DND-41 (cell line): ENCODE measurements around the gene CPN2.
A peak's percentile ranks its signal among the peaks of the same experiment; 100 is the strongest.

ENCODE experiments used
- ATAC-seq: fragments of 200-7000 bp; cut with Tn5 transposase; 3 replicates; pipeline ENCODE4 v1.9.1; 2021; ENCODE audit warnings: low read depth; ENCODE audit not compliant: insufficient read depth
- DNase-seq: peaks from one replicate; pipeline ENCODE4 v3.0.0-alpha.2; 2020
- H2AFZ ChIP-seq: 2 replicates; pipeline ENCODE4 v1.6.0; 2012; ENCODE audit warnings: low read depth, low read length
- H3K27ac ChIP-seq: 2 replicates; pipeline ENCODE4 v1.5.1; 2012; ENCODE audit warnings: low read length, inconsistent platforms
- H3K27me3 ChIP-seq: fragments of 200-600 bp; sonication (generic); 2 replicates; pipeline ENCODE4 v1.6.0; 2012; ENCODE audit warnings: low read length, mild to moderate bottlenecking, inconsistent platforms; ENCODE audit not compliant: insufficient read depth, poor library complexity
- H3K36me3 ChIP-seq: 2 replicates; pipeline ENCODE4 v1.5.1; 2012; ENCODE audit warnings: low read length, inconsistent platforms; ENCODE audit not compliant: insufficient read depth
- H3K4me1 ChIP-seq: 2 replicates; pipeline ENCODE4 v1.5.1; 2012; ENCODE audit warnings: mild to moderate bottlenecking, low read length; ENCODE audit not compliant: insufficient read depth
- H3K4me2 ChIP-seq: 2 replicates; pipeline ENCODE4 v1.6.0; 2012; ENCODE audit warnings: mild to moderate bottlenecking, moderate library complexity, low read length, inconsistent platforms; ENCODE audit not compliant: insufficient read depth
- H3K4me3 ChIP-seq, 2 experiments: fragments of 200-600 bp in 1 of 2; shearing (Covaris generic) in 1 of 2; 2 replicates each; pipeline ENCODE4 v1.5.1; 2012 to 2016; ENCODE audit warnings: inconsistent platforms in 2 of 2, low read length in 2 of 2, mild to moderate bottlenecking in 2 of 2, low read depth in 1 of 2, moderate library complexity in 1 of 2
- H3K79me2 ChIP-seq: 2 replicates; pipeline ENCODE4 v1.6.0; 2012; ENCODE audit warnings: low read length, inconsistent platforms; ENCODE audit not compliant: insufficient read depth
- H3K9ac ChIP-seq: 2 replicates; pipeline ENCODE4 v1.6.0; 2012; ENCODE audit warnings: low read depth, mild to moderate bottlenecking, inconsistent platforms, low read length, moderate library complexity
- H3K9me3 ChIP-seq: 2 replicates; pipeline ENCODE4 v1.5.1; 2012; ENCODE audit warnings: low read length, moderate library complexity, mild to moderate bottlenecking, inconsistent platforms; ENCODE audit not compliant: insufficient read depth, severe bottlenecking
- H4K20me1 ChIP-seq: 2 replicates; pipeline ENCODE4 v1.6.0; 2012; ENCODE audit warnings: low read length; ENCODE audit not compliant: insufficient read depth
- EZH2 ChIP-seq: IDR thresholded peaks from 3 replicates; pipeline ENCODE4 v1.6.1; 2012; ENCODE audit warnings: borderline replicate concordance, low read depth, mild to moderate bottlenecking, moderate library complexity, low read length, inconsistent platforms; ENCODE audit not compliant: severe bottlenecking
- TF ChIP-seq, protein P1 (sequence below): IDR thresholded peaks from 2 replicates; pipeline ENCODE4 v1.5.1; 2012; ENCODE audit warnings: borderline replicate concordance, low read length, moderate library complexity, mild to moderate bottlenecking; ENCODE audit not compliant: poor library complexity, severe bottlenecking; ENCODE audit errors: extremely low read depth

CPN2 gene

DNA sequence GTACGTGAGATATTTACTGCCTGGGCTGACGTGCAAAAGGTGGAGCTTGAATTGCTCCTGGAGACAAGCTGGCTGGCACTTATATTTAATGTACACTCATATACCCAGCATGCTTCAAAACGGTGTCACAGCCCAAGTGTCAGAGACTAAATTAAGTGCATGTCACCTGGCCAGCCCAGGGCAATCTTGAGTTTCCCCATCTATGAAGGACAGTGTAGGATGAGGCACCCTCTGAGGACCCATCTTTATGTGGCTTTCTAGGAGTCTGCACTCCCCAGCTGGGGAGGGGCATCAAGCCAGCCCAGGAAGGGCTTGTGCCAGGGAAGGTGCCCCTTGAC is 13.2 kb upstream of the CPN2 start:
- Histone ChIP-seq H3K9ac (no peak overlapping the region), H3K27ac (no peak overlapping the region), H3K9me3 (no peaks in the 10 kb centered on the region), H3K4me3 (no peak overlapping the region), H3K79me2 (no peaks in the 10 kb centered on the region), H3K36me3 (no peaks in the 10 kb centered on the region), H4K20me1 (no peaks in the 10 kb centered on the region), H2AFZ (no peak overlapping the region), H3K27me3 (peaks cover 5% of the 10 kb centered on the region), H3K4me2 (no peak overlapping the region), H3K4me1 (no peaks in the 10 kb centered on the region)
- ATAC-seq (no peak), DNase-seq (no peak)
- no peak for TF ChIP-seq EZH2
- TF ChIP-seq, protein P1, sequence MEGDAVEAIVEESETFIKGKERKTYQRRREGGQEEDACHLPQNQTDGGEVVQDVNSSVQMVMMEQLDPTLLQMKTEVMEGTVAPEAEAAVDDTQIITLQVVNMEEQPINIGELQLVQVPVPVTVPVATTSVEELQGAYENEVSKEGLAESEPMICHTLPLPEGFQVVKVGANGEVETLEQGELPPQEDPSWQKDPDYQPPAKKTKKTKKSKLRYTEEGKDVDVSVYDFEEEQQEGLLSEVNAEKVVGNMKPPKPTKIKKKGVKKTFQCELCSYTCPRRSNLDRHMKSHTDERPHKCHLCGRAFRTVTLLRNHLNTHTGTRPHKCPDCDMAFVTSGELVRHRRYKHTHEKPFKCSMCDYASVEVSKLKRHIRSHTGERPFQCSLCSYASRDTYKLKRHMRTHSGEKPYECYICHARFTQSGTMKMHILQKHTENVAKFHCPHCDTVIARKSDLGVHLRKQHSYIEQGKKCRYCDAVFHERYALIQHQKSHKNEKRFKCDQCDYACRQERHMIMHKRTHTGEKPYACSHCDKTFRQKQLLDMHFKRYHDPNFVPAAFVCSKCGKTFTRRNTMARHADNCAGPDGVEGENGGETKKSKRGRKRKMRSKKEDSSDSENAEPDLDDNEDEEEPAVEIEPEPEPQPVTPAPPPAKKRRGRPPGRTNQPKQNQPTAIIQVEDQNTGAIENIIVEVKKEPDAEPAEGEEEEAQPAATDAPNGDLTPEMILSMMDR, result no peak

DNA sequence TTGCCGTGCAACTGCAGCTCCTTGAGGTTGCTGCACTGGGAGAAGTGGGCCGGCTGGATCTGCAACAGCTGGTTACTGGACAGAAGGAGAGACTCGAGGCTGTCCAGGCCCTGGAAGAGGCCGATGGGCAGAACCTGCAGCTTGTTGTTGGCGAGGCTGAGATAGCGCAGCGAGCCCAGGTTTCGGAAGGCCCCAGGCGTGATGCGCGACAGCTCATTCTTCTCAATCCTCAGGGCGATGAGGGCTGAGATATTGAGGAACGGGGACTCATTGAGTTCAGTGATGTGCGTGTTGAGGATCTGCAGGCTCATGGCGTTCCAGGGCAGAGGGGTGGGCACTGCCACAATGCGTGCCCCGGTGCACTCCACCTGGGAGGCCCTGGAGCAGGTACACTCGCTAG is 9.4 kb upstream of the CPN2 start:
- no peak for ATAC-seq
- H3K4me3 ChIP-seq, result no peak overlapping the region
- no peak overlapping the region for H2AFZ ChIP-seq
- no peak overlapping the region for H3K27ac ChIP-seq
- no peak overlapping the region for H3K4me2 ChIP-seq
- H3K4me1 ChIP-seq, result peaks cover 7% of the 10 kb centered on the region
- H3K9ac ChIP-seq, result no peak overlapping the region
- no peaks in the 10 kb centered on the region for H3K27me3 ChIP-seq
- no peaks in the 10 kb centered on the region for H3K9me3 ChIP-seq
- H3K79me2 ChIP-seq, result no peaks in the 10 kb centered on the region
- H4K20me1 ChIP-seq, result no peaks in the 10 kb centered on the region
- TF ChIP-seq, protein P1, result no peak
- TF ChIP-seq EZH2, result no peak
- DNase-seq, result no peak
- no peaks in the 10 kb centered on the region for H3K36me3 ChIP-seq

DNA sequence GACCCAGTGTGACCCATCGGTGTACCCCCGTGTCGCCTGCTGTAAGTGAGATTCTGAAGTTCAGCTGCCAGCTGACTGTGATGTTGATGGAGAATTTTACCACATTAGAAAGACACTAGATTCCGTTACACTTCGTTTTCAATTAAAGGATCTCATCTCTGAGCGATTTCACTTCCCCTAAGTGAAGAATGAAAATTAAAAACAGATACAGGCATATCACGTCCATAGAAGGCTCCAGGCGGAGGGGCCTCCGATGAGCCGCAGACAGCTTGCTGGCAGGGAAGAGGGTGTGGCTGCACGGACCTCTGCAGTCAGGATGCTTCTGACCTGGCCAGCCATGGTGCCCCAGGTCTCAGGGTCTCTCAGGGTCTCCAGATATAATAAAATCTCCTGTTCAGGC is 6.6 kb upstream of the CPN2 start:
- Histone ChIP-seq H3K4me3 (no peak overlapping the region), H2AFZ (no peak overlapping the region), H3K36me3 (no peaks in the 10 kb centered on the region), H3K4me2 (no peak overlapping the region), H3K4me1 (peaks cover 25% of the 10 kb centered on the region), H3K27me3 (no peaks in the 10 kb centered on the region), H3K27ac (no peak overlapping the region), H3K79me2 (no peaks in the 10 kb centered on the region), H3K9me3 (no peaks in the 10 kb centered on the region), H3K9ac (no peak overlapping the region), H4K20me1 (no peaks in the 10 kb centered on the region)
- TF ChIP-seq, protein P1, result no peak
- no peak for TF ChIP-seq EZH2
- no peak for DNase-seq
- ATAC-seq, result no peak

DNA sequence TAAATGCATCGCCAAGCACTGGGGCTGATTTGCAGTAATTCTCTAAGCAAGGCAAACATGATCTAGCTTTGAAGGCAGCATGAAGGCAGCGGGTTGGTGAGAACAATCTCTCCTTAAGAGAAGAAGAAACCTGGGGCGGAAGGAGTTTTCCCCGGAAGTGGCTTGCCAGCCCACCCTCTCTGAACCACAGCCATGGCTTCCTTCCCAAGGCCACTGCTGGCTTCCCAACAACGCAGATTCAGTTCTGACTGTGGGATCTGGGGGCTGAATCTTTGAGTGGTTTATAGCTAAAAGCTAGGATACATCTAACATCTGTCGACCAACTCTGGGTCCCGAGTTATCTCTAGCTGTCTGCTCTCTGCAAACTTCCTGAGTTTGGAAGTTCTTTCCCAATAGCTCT is 4.3 kb upstream of the CPN2 start:
- Histone ChIP-seq H3K27ac (peak overlapping the region; percentile 35; the same call in 1 of the 2 replicates), H3K4me3 (no peak overlapping the region), H3K9me3 (no peaks in the 10 kb centered on the region), H3K79me2 (no peaks in the 10 kb centered on the region), H2AFZ (no peak overlapping the region), H3K27me3 (no peaks in the 10 kb centered on the region), H3K9ac (no peak overlapping the region), H3K36me3 (no peaks in the 10 kb centered on the region), H3K4me1 (peaks cover 25% of the 10 kb centered on the region), H4K20me1 (no peaks in the 10 kb centered on the region), H3K4me2 (no peak overlapping the region)
- TF ChIP-seq EZH2, result no peak
- TF ChIP-seq, protein P1, result no peak
- peak; percentile 51 for DNase-seq
- peak; percentile 69 for ATAC-seq
